Natural killer cell (primary cell): Measurements from ENCODE around the gene MFSD12. TPM values are rescaled to one million over a fixed set of nuclear protein-coding genes. Genes with fewer than 3 reads are reported as not detected.

ENCODE experiments used
- ATAC-seq, 3 donors: fragments of 150-1000 bp in 2 of 3; fragments of 200-7000 bp in 1 of 3; cut with Tn5 transposase; 1 replicate in 1 of 3; 2 replicates in 2 of 3; pipeline ENCODE4 v1.10.0; 2021; ENCODE audit warnings: mild to moderate bottlenecking in 2 of 3, moderate library complexity in 2 of 3
- DNase-seq, 2 donors: peaks; one replicate each; pipeline versions ENCODE4 v3.0.0 to v3.0.0-alpha.2; 2013 to 2021; ENCODE audit warnings: mixed read lengths in 1 of 2
- H3K27ac ChIP-seq: one replicate; pipeline ENCODE4 v1.5.1; 2013; ENCODE audit warnings: mild to moderate bottlenecking, low read length
- H3K27me3 ChIP-seq: one replicate; pipeline ENCODE4 v1.6.1; 2013; ENCODE audit warnings: low read length; ENCODE audit not compliant: control insufficient read depth, insufficient read depth
- H3K36me3 ChIP-seq: one replicate; pipeline ENCODE4 v1.6.1; 2013; ENCODE audit warnings: low read length; ENCODE audit not compliant: control insufficient read depth, insufficient read depth
- H3K4me1 ChIP-seq: one replicate; pipeline ENCODE4 v1.6.1; 2013; ENCODE audit warnings: low read length; ENCODE audit not compliant: control insufficient read depth, insufficient read depth
- H3K4me3 ChIP-seq: one replicate; pipeline ENCODE4 v1.5.1; 2013; ENCODE audit warnings: low read length
- H3K9me3 ChIP-seq: one replicate; pipeline ENCODE4 v1.6.1; 2013; ENCODE audit warnings: low read length; ENCODE audit not compliant: control insufficient read depth, insufficient read depth
- H3K27ac Mint-ChIP-seq, 2 donors: one replicate each; pipeline ENCODE4 v1.8.0; 2022; ENCODE audit warnings: mild to moderate bottlenecking in 2 of 2, mixed read lengths in 2 of 2, moderate library complexity in 1 of 2
- H3K27me3 Mint-ChIP-seq, 2 donors: one replicate each; pipeline ENCODE4 v1.8.0; 2022; ENCODE audit warnings: low read depth in 2 of 2, mixed read lengths in 2 of 2
- H3K36me3 Mint-ChIP-seq: one replicate; pipeline ENCODE4 v1.8.0; 2022; ENCODE audit warnings: mixed read lengths
- H3K4me1 Mint-ChIP-seq, 2 donors: one replicate each; pipeline ENCODE4 v1.8.0; 2022; ENCODE audit warnings: mixed read lengths in 2 of 2
- H3K4me3 Mint-ChIP-seq: one replicate; pipeline ENCODE4 v1.8.0; 2022; ENCODE audit warnings: mild to moderate bottlenecking, moderate library complexity, mixed read lengths
- H3K9me3 Mint-ChIP-seq, 2 donors: one replicate each; pipeline ENCODE4 v1.8.0; 2022; ENCODE audit warnings: mixed read lengths in 2 of 2
- WGBS: methylation state at CpG from one replicate; pipeline ENCODE4 v1.1.7; 2013; ENCODE audit warnings: missing lambda C conversion rate; ENCODE audit not compliant: insufficient coverage; 5-methylcytosine and 5-hydroxymethylcytosine counted together
- intact Hi-C: fragments of 100-400 bp; cut with micrococcal nuclease; formaldehyde crosslinking; loops from one replicate; pipeline ENCODE4 v1.14.2; 2022
- total RNA-seq, 4 donors: library from RNA; stranded (reverse); fragments of 120-200 nt in 1 of 4; gene quantifications; one replicate each; pipeline versions ENCODE4 v1.2.3 to v1.2.4, GENCODE V29; 2013 to 2022
- TF ChIP-seq, protein P1 (sequence below): fragments of 200-600 bp; IDR thresholded peaks from one replicate; pipeline ENCODE4 v1.8.0; 2022; ENCODE audit warnings: antibody characterized with exemption

The MFSD12 gene
- total RNA-seq, 3 donors from 2014 or later (not counting 1 experiment from before 2014, with no cell fraction given) = 29.8 to 34.5 (median 33.6) TPM

GRCh38 chr19:3533563-3534216 lies 23.7 kb downstream of the MFSD12 start:
- Histone ChIP-seq H3K4me3 (no peak overlapping the region), H3K4me1 (no peaks in the 10 kb centered on the region), H3K27me3 (no peaks in the 10 kb centered on the region), H3K36me3 (peaks cover 46% of the 10 kb centered on the region), H3K27ac (no peak overlapping the region), H3K9me3 (no peaks in the 10 kb centered on the region)
- Mint-ChIP-seq H3K27me3 (no peaks in the 10 kb centered on the region), H3K4me3 (no peak overlapping the region), H3K27ac (no peak overlapping the region), H3K4me1 (peaks cover 0 to 21% of the 10 kb centered on the region in 2 donors), H3K36me3 (no peaks in the 10 kb centered on the region), H3K9me3 (no peaks in the 10 kb centered on the region)
- DNase-seq (no peak), ATAC-seq (no peak)
- intact Hi-C loops = no loop called here
- 95% methylated on average over 10 of the region's 12 CpGs for WGBS
- TF ChIP-seq, protein P1, sequence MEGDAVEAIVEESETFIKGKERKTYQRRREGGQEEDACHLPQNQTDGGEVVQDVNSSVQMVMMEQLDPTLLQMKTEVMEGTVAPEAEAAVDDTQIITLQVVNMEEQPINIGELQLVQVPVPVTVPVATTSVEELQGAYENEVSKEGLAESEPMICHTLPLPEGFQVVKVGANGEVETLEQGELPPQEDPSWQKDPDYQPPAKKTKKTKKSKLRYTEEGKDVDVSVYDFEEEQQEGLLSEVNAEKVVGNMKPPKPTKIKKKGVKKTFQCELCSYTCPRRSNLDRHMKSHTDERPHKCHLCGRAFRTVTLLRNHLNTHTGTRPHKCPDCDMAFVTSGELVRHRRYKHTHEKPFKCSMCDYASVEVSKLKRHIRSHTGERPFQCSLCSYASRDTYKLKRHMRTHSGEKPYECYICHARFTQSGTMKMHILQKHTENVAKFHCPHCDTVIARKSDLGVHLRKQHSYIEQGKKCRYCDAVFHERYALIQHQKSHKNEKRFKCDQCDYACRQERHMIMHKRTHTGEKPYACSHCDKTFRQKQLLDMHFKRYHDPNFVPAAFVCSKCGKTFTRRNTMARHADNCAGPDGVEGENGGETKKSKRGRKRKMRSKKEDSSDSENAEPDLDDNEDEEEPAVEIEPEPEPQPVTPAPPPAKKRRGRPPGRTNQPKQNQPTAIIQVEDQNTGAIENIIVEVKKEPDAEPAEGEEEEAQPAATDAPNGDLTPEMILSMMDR = no peak

- Mint-ChIP-seq H3K27ac (no peak overlapping the region), H3K27me3 (no peaks in the 10 kb centered on the region), H3K36me3 (no peaks in the 10 kb centered on the region), H3K4me1 (peaks cover 0 to 16% of the 10 kb centered on the region in 2 donors), H3K9me3 (no peaks in the 10 kb centered on the region), H3K4me3 (no peak overlapping the region)
- DNase-seq = no peak
- H3K9me3 ChIP-seq = no peaks in the 10 kb centered on the region
- no peak for ATAC-seq
- no peaks in the 10 kb centered on the region for H3K4me1 ChIP-seq
- WGBS = 94% methylated on average over 17 of the region's 17 CpGs
- intact Hi-C loops = no loop called here
- TF ChIP-seq, protein P1 = no peak
- no peak overlapping the region for H3K27ac ChIP-seq
- H3K27me3 ChIP-seq = no peaks in the 10 kb centered on the region
- H3K4me3 ChIP-seq = no peak overlapping the region
- peaks cover 49% of the 10 kb centered on the region for H3K36me3 ChIP-seq
These were observed 24.4 kb downstream of the MFSD12 start for GRCh38 chr19:3533033-3533432.

DNA sequence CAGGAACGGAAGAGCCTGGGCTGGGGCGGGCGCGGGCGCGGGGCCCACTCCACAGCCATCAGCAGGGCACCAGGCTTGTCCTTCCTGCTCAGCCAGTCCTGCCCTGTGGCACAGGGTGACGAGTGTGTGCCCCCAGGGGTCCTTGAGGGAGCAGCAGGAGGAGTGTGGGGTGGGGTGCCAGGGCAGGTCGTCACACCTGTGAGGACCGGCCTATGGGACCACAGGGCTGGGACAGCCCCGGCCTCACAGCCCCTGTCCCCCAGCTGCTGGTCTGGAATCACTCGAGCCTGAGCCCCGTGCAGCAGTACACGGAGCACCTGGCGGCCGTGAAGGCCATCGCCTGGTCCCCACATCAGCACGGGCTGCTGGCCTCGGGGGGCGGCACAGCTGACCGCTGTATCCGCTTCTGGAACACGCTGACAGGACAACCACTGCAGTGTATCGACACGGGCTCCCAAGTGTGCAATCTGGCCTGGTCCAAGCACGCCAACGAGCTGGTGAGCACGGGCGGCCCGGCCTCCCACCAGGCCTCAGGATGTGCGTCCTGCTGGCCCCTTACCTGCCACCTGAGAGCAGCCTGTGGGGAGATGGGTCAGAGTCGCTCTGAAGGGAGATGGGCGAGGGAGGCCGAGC lies 25.1 kb downstream of the MFSD12 start:
- H3K4me3 Mint-ChIP-seq = no peak overlapping the region
- peaks cover 0 to 9% of the 10 kb centered on the region in 2 donors for H3K4me1 Mint-ChIP-seq
- DNase-seq = no peak
- no peaks in the 10 kb centered on the region for H3K27me3 Mint-ChIP-seq
- no peak overlapping the region for H3K4me3 ChIP-seq
- WGBS = 97% methylated on average over 33 of the region's 33 CpGs
- peaks cover 56% of the 10 kb centered on the region for H3K36me3 ChIP-seq
- no peak overlapping the region for H3K27ac ChIP-seq
- H3K9me3 ChIP-seq = no peaks in the 10 kb centered on the region
- H3K27me3 ChIP-seq = no peaks in the 10 kb centered on the region
- H3K36me3 Mint-ChIP-seq = no peaks in the 10 kb centered on the region
- no peak overlapping the region for H3K27ac Mint-ChIP-seq
- no peaks in the 10 kb centered on the region for H3K4me1 ChIP-seq
- H3K9me3 Mint-ChIP-seq = no peaks in the 10 kb centered on the region
- intact Hi-C loops = no loop called here
- TF ChIP-seq, protein P1 = no peak
- no peak for ATAC-seq
